ENCODE measurements around the gene SMKR1. TPM values are rescaled to one million over a fixed set of nuclear protein-coding genes. Genes with fewer than 3 reads are reported as not detected.

The SMKR1 gene
- total and polyA plus RNA-seq, 12 donors = 0.72 to 4.6 (median 1.9) TPM; not detected in 2

DNA sequence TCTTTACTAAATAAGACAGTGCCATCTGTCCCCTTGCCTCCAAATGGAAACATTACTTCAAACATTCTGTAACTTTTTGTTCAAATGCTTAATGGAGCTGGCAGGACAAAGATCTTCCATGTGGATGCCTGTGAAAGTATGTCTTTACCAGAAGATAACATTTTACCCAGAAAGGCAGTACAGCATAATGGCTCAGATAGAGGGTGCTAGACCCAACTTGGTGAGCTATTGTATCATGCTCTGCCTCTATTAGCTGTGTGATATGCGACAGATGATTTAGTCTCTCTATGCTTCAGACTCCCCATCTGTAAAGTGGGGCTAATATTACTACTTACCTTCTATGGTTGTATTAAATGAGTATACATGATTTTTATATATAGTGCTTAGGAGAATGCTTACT lies 8.8 kb upstream of the SMKR1 start:
- TF ChIP-seq POLR2A (IDR thresholded peaks at IDR 0.05) = no peak
- TF ChIP-seq, protein P1, sequence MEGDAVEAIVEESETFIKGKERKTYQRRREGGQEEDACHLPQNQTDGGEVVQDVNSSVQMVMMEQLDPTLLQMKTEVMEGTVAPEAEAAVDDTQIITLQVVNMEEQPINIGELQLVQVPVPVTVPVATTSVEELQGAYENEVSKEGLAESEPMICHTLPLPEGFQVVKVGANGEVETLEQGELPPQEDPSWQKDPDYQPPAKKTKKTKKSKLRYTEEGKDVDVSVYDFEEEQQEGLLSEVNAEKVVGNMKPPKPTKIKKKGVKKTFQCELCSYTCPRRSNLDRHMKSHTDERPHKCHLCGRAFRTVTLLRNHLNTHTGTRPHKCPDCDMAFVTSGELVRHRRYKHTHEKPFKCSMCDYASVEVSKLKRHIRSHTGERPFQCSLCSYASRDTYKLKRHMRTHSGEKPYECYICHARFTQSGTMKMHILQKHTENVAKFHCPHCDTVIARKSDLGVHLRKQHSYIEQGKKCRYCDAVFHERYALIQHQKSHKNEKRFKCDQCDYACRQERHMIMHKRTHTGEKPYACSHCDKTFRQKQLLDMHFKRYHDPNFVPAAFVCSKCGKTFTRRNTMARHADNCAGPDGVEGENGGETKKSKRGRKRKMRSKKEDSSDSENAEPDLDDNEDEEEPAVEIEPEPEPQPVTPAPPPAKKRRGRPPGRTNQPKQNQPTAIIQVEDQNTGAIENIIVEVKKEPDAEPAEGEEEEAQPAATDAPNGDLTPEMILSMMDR (IDR thresholded peaks at IDR 0.05) = no peak
- Histone ChIP-seq H3K27ac (no peak overlapping the region), H3K36me3 (replicated peaks in 1 of 2) (no peaks in the 10 kb centered on the region), H3K4me1 (replicated peaks in 1 of 2) (no peaks in the 10 kb centered on the region), H3K9me3 (replicated peaks in 1 of 3) (no peaks in the 10 kb centered on the region), H3K4me3 (no peak overlapping the region), H3K27me3 (no peaks in the 10 kb centered on the region)
- 89 to 100% (median 96%) methylated on average over 1 of the region's 1 CpG for WGBS, 4 donors
- intact Hi-C loops (cut with DNase I) = no loop called here
- DNase-seq = no peak

DNA sequence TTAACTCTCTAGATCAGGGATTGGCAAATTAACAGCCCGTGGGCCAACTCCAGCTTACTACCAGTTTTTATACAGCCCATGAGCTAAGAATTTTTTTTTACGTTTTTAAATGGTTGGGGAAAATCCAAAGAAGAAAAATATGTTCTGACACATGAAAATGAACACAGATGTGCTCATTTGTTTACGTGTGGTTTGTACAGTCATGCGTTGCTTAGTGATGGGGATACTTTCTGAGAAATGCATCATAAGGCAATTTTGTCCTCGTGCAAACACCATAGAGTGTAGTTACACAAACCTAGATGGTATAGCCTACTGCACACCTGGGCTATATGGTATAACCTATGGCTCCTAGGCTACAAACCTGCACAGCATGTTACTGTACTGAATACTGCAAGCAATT lies 8.3 kb upstream of the SMKR1 start:
- no peaks in the 10 kb centered on the region for H3K36me3 ChIP-seq (replicated peaks in 1 of 2)
- intact Hi-C loops (cut with DNase I) = no loop called here
- no peak for DNase-seq
- H3K27ac ChIP-seq = no peak overlapping the region
- H3K4me3 ChIP-seq = no peak overlapping the region
- TF ChIP-seq, protein P1 (IDR thresholded peaks at IDR 0.05) = no peak
- TF ChIP-seq POLR2A (IDR thresholded peaks at IDR 0.05) = no peak
- no peaks in the 10 kb centered on the region for H3K9me3 ChIP-seq (replicated peaks in 1 of 3)
- no peaks in the 10 kb centered on the region for H3K27me3 ChIP-seq
- no peaks in the 10 kb centered on the region for H3K4me1 ChIP-seq (replicated peaks in 1 of 2)
- WGBS, 4 donors = 80 to 87% (median 81%) methylated on average over 5 of the region's 5 CpGs

DNA sequence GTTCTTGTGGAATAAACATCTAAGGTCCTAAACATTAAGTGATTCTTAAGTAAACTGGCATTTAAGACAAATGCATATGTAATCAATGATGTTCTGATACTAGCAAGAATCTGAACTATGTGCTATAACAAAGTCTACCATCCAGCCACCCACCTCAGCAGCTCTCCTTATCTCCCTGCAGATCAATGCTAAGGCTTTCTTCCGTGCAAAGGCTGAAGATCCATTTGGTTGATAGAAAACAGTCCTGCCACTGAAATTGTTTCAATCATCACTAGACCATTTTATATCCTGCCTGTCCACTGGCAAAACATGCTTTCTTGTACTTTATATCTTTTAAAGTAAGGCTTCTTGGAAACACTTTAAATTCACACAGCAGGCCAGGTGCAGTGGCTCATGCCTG lies 6.3 kb upstream of the SMKR1 start:
- TF ChIP-seq, protein P1 (IDR thresholded peaks at IDR 0.05) = no peak
- TF ChIP-seq POLR2A (IDR thresholded peaks at IDR 0.05) = no peak
- no peak overlapping the region for H3K27ac ChIP-seq
- H3K27me3 ChIP-seq = no peaks in the 10 kb centered on the region
- H3K4me1 ChIP-seq (replicated peaks in 1 of 2) = no peaks in the 10 kb centered on the region
- H3K36me3 ChIP-seq (replicated peaks in 1 of 2) = no peaks in the 10 kb centered on the region
- H3K9me3 ChIP-seq (replicated peaks in 1 of 3) = no peaks in the 10 kb centered on the region
- WGBS, 4 donors = 54 to 82% (median 73%) methylated on average over 1 of the region's 1 CpG
- intact Hi-C loops (cut with DNase I) = no loop called here
- no peak for DNase-seq
- no peak overlapping the region for H3K4me3 ChIP-seq

DNA sequence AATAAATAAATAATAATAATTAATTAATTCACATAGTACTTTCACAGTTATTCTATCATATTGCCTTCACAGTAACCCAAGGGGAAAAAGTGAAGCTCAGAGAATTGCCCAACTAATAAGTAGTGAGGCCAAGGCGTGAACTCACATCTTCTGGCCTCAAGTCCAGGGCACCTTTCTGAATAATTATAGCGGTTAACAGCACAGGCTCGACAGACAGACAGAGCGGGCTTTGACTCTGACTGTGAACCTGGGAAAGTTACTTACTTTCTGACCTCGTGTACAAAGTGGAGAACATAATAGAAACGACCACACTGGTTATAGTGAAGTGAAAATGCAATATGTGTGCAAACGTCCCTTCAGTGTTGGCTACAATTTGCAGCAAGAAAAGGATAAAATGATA lies 5.7 kb upstream of the SMKR1 start:
- no peaks in the 10 kb centered on the region for H3K27me3 ChIP-seq
- H3K4me1 ChIP-seq (replicated peaks in 1 of 2) = no peaks in the 10 kb centered on the region
- no peak overlapping the region for H3K4me3 ChIP-seq
- H3K27ac ChIP-seq = no peak overlapping the region
- WGBS, 4 donors = 69 to 85% (median 76%) methylated on average over 7 of the region's 7 CpGs
- H3K9me3 ChIP-seq (replicated peaks in 1 of 3) = no peaks in the 10 kb centered on the region
- no peaks in the 10 kb centered on the region for H3K36me3 ChIP-seq (replicated peaks in 1 of 2)
- intact Hi-C loops (cut with DNase I) = no loop called here
- peak in 1 of 7 donors; percentile 24 for DNase-seq
- TF ChIP-seq, protein P1 (IDR thresholded peaks at IDR 0.05) = no peak
- no peak for TF ChIP-seq POLR2A (IDR thresholded peaks at IDR 0.05)

Measured in adrenal gland (tissue), 12 donors.